H1 (cell line): ENCODE measurements around the gene RAD51B.

Experiments used
- CBX5 ChIP-seq: fragments of 300-800, 300-1000 bp; sonication (generic); IDR thresholded peaks from 2 replicates; pipeline ENCODE4 v1.7.1; 2016; ENCODE audit warnings: antibody characterized with exemption, low read length, low read depth
- CTCF ChIP-seq, 3 experiments: IDR thresholded peaks; 1 replicate in 2 of 3; 2 replicates in 1 of 3; pipeline versions ENCODE4 v1.5.1 to v1.6.1; 2011; ENCODE audit warnings: low read length in 3 of 3, mild to moderate bottlenecking in 3 of 3, inconsistent platforms in 2 of 3, low read depth in 1 of 3, moderate library complexity in 1 of 3; ENCODE audit not compliant: insufficient read depth in 1 of 3; ENCODE audit errors: control extremely low read depth in 1 of 3
- HDAC6 ChIP-seq: IDR thresholded peaks from one replicate; pipeline ENCODE4 v1.7.1; 2012; ENCODE audit warnings: low read depth, mild to moderate bottlenecking, inconsistent platforms, low read length, moderate library complexity
- JUN ChIP-seq: IDR thresholded peaks from 2 replicates; pipeline ENCODE4 v1.6.1; 2011; ENCODE audit warnings: low read depth, mild to moderate bottlenecking, improper control_type of control experiment, low read length
- MAX ChIP-seq: IDR thresholded peaks from 2 replicates; pipeline ENCODE4 v1.6.1; 2012; ENCODE audit warnings: inconsistent platforms
- POLR2A ChIP-seq, 2 experiments: IDR thresholded peaks; 1 replicate in 1 of 2; 2 replicates in 1 of 2; pipeline ENCODE4 v1.6.1; 2011; ENCODE audit warnings: low read depth in 2 of 2, low read length in 2 of 2, mild to moderate bottlenecking in 2 of 2; ENCODE audit errors: control extremely low read depth in 1 of 2
- RFX5 ChIP-seq: IDR thresholded peaks from 2 replicates; pipeline ENCODE4 v1.6.1; 2011; ENCODE audit warnings: low read depth, low read length, improper control_type of control experiment, borderline replicate concordance
- SIX5 ChIP-seq: IDR thresholded peaks from 2 replicates; pipeline ENCODE4 v1.6.1; 2011; ENCODE audit warnings: mild to moderate bottlenecking, low read depth, low read length
- SP2 ChIP-seq: IDR thresholded peaks from 2 replicates; pipeline ENCODE4 v1.6.1; 2012; ENCODE audit warnings: mild to moderate bottlenecking, low read length, inconsistent platforms
- SRF ChIP-seq: IDR thresholded peaks from 2 replicates; pipeline ENCODE4 v1.6.1; 2011; ENCODE audit warnings: mild to moderate bottlenecking, low read depth, low read length, moderate library complexity
- TAF1 ChIP-seq: IDR thresholded peaks from 2 replicates; pipeline ENCODE4 v1.6.1; 2011; ENCODE audit warnings: mild to moderate bottlenecking, low read depth, low read length
- TAF7 ChIP-seq: optimal IDR thresholded peaks from 2 replicates; pipeline ENCODE3; 2011; ENCODE audit warnings: low read depth, mild to moderate bottlenecking, inconsistent platforms, low read length, moderate library complexity, borderline replicate concordance

- TF ChIP-seq POLR2A (IDR thresholded peaks at IDR 0.05; ENCODE audit: control extremely low read depth in 1 of 2, low read depth in 2 of 2, low read length in 2 of 2): peak in 1 of 2 experiments; percentile 66; a peak in 1 of 3 replicates
- no peak for TF ChIP-seq CBX5
- TF ChIP-seq JUN: no peak
- TF ChIP-seq TAF1: peak; percentile 57; the same call in 1 of the 2 replicates
- no peak for TF ChIP-seq RFX5
- no peak for TF ChIP-seq SP2
- TF ChIP-seq SIX5: no peak
- TF ChIP-seq MAX: no peak; the same call in 1 of the 2 replicates
- TF ChIP-seq HDAC6: no peak
- TF ChIP-seq SRF: no peak
- TF ChIP-seq TAF7: no peak
- no peak for TF ChIP-seq CTCF (IDR thresholded peaks at IDR 0.05; ENCODE audit: control extremely low read depth in 1 of 3, insufficient read depth in 1 of 3, low read depth in 1 of 3, low read length in 3 of 3)
These were observed 808.5 kb downstream of the RAD51B start for GRCh38 chr14:68627868-68628604.
